Epidermal melanocyte (primary cell): ENCODE results near the gene GPATCH2L.
A peak's percentile ranks its signal among the peaks of the same experiment; 100 is the strongest.

ENCODE experiments used
- DNase-seq: peaks from one replicate; pipeline ENCODE4 v3.0.0; 2011; ENCODE audit warnings: low spot score; ENCODE audit not compliant: insufficient read length

The GPATCH2L gene

DNA sequence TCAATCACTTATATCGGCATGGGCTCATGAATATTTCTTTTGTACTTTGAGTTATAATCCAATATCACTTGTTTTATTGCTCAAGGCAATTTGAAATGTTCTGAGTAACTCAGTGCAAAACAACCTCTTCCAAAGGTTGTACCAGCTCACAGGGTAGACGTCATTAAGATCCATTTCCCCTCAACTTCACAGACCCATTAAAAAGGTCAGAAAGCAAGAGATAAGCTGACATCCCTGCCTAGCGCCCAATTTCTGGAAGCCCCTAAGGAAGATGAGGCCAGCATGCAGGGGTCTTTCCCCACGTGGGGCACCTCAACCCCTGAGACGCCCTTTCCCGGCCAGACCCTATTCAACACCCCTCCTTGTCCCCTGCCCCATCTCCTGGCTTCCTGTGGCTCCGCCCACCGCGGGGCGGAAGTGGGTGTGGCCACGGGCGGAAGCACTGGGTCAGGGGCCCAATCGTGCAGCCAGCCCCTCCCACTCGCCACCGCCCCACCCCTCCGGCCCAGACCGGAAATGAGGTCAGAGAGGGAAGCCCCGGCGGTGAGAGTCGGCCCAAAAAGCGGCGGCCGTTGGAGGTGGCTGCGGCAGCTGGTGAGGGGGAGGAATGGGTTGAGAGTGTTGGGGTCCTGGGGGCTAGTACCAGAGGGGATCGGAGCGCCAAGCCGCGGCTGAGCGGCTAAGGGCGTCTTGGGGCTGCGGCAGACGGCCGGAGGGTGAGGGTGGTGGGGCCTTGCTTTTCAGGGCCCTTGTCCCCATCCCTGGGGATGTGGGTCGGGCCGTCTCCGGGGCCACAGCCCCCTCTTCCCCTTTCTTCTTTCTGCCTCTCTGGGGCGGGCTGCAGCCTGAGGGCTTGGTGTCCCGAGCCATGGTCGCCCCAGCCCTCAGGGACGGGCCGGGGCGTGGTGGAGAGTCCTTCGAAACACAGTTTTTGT lies at the start of gene GPATCH2L:
GPATCH2L (plus strand) TSS at position 525 of the 935 bp plus-strand sequence. CDS start 2,442 bp downstream, outside the sequence.
- DNase-seq: peak; percentile 89

DNA sequence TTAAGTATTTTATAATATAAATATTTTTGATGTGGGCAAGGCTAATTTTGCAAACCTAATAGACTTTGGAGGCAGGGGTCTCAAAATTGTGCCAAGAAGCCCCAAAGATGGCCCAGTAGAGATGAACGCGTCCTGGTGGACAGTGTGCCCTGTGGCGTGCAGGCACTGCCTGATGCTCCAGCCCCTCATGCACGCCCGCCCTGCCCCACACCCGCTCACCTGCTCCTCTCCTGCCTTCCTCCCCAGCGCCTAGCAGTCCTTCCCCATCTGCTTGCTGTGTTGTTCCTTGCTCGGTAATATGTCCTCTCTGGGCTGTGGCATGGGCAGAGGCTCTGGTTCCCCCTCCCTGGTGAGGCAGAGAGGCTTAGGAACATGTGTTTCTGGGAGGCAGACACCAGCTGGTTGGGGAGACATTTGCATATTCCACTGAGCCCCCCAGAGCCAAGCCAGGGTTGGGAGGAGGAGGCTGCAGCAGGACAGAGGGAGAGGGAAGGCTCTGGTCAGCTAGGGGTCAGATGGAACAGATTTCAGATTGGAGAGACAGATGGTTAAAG lies 46.8 kb upstream of the GPATCH2L start:
- no peak for DNase-seq

DNA sequence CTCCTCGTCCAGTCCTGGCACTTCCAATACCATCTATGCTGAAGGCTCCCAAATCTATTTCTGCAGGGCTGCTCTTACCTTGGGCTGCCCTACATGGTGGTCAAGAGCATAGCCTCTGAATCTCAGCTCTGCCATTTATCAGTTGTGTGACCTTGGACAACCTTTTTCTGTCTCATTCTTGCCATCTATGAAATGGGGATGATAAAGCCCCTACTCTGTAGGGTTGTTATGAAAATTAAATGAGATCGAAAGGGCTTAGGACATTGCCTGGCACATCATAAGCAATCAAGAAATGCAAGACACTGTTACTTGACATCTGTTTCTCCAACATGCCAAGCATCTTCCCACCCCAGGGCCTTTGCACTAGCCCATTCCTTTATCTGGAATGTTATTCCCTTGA lies 45.5 kb upstream of the GPATCH2L start:
- DNase-seq: no peak

DNA sequence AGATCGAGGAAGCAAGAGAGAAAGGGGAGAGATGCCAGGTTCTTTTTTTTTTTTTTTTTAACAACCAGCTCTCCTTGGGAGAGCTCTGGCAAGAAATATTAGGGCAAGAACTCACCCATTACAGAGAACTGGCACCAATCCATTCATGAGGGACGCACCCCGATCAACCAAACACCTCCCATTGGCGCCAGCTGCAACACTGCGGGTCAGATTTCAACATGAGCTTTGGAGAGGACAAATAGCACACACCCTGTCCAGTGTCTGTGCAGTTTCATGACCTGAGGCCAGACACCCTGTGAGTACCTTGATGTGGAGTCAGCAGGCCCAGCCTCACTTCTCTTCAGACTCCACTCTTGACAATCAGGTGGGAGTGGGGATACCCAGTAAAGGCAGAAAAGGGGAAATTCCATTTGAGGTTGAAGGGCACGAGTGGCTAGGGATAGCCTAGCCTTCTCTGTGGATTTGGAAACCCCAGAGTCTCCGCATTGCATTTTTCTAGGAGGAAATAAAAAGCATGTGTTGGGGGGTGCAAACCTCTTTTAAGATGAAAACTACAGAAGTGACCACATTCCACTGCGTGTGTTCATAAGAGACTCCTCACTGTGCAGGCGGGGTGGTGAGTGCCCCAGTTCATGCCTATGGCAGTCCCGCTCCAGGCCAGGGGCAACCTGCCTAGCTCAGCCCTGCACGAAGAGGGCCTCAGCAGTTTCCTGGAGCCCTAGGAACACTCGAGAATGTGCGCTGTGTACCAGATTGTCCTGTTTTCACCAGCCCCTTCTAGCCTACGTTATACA lies 42.4 kb upstream of the GPATCH2L start:
- DNase-seq: no peak

DNA sequence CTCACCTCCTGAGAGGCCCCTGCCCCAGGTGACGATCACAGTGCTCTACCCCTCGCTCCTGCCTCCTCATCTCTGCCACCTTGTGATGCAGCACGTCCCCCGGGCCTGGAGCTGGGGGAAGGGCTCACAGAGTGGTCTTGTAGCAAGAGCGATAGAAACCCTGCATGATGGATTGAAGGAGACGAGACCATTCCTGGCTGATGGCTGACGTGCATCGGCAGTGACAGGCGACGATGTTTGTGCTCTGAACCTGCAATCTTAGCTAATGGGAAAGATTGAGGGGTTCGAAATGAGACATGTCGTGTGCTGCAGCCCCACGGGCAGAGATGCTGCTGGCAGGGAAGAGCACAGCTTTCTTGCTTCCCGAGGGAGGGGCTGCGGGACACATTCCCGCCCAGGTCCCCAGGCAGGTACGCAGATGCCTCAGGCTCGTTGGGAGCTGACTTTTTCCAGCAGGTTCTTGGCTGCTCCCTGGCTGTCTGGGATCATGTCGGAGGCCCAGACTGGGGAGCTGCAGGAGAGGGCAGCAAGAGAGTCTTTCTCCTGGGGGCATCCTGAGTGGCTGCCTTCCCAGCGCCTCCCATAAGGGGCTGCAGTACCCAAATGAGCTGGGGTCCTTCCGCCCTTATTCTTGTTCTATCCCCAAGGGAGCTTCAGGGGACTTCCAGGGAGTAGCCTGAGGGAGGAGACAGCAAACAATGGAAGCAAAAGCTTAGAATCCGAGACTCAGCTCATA lies 38.7 kb upstream of the GPATCH2L start:
- no peak for DNase-seq

DNA sequence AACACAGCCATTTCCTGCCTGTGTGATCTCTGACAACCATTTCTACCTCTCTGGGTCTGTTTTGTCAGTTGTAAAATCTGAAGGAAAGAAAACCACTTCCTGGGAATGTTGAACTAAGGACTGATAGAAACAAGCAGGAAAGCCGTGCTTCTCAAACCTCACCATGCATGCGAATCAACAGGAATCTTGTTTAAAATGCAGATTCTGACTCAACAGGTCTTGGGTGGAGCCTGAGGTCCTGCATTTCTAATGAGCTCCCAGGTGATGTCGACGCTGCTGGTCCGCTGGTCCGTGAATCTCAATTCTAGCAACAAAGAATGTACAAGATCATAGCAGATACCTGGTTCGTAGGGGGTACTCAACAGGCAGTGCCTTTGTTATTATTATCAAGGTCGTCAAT lies 38.0 kb upstream of the GPATCH2L start:
- DNase-seq: no peak

DNA sequence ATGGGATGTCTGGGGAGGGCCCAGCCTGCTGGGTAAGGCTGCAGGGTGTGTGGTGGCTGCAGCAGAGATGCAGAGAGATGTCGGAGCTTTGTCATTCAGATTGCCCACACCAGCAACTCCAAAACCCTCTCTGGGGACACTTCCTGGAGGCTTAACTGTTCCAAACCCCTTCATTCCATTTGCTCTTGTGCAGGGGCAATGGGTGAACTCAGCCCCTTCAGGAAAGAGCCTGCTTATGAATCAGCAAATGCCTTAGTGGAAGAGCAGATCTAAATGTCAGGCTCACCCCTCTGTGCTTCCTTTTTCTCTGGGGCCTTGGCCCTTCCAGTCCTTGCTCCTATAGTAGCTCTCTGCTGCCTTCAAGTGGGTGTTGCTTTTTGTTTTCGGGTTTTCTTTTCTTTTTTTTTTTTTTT lies 36.7 kb upstream of the GPATCH2L start:
- DNase-seq: no peak

DNA sequence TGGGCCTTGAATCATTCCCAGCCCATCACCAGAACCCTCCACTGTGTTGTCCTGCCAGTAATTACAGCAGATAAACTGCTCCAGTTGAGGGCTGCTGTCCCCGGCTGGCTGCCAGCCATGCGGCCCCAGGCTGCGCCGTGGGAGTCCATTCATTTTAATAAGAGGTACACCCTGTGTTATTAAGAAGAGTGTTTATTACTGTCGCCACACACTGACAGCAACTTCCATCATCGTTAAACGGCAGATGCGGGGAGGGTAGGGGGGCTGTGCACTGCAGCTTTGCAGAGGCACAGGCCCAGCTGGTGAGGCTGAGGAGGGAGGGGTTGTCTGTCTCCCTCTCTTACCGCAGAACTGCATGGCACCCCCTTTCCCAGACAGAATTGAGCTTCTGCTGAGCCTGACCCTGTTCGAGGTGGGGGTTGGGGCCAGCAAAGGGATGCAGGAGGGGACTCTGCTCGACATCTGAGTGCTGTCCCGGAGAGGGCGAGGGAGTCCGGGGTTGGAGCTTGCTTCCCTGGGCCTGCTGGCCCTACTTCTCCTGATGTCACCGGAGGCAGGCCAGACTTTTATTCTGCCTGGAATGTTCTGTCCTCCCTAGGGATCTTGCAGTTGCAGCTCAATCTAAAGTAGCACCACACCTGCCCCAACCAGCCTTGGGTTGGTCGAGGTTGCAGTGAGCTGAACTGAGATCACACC lies 33.8 kb upstream of the GPATCH2L start:
- DNase-seq: no peak

DNA sequence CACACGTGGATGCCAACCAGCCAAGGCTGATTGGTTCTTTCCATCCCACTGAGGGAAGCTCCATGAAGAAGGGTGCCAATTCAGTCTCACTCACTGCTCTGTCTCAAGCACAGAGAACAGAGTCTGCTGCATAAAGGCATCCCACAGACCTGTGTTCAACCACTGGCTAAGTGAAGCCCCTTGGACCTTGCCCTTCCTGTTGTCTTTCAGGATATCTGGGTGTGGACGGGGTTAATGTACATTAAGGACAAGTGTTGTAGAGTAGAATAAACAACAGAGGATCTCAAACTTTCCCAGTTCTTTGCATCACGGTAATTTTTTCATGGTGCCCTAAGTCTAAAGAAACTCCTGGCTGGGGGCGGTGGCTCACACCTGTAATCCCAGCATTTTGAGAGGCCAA lies 33.1 kb upstream of the GPATCH2L start:
- DNase-seq: no peak

DNA sequence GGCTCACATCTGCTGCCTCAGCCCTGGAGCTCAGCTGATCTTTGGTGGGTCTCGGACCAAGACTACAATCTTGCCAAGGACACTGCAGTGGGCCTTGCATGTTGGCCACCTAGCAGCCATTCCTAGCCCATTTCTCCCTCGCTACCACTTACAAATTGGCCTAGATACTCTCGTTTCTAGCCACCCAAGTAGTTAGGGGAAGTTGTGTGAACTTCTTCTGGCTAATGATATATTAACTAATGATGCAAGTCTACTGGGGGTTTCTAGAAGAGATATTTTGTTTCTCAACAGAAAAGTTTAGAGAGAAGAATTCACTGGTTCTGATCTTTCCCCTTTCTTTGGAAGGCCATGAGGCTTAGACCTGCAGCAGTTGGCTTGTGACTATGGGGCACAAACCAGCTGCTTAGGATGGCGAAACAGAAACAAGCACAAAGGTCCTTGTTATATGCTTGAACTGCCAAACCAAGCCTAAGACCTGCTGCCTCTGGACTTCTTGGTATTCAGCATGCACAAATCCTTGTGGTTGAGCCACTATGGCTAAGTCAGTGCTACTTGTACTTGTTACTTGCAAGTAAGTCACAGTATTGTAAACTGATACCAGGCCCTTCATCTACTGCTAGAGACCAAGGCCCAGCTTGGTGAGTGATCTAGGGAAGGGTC lies 30.5 kb upstream of the GPATCH2L start:
- no peak for DNase-seq

DNA sequence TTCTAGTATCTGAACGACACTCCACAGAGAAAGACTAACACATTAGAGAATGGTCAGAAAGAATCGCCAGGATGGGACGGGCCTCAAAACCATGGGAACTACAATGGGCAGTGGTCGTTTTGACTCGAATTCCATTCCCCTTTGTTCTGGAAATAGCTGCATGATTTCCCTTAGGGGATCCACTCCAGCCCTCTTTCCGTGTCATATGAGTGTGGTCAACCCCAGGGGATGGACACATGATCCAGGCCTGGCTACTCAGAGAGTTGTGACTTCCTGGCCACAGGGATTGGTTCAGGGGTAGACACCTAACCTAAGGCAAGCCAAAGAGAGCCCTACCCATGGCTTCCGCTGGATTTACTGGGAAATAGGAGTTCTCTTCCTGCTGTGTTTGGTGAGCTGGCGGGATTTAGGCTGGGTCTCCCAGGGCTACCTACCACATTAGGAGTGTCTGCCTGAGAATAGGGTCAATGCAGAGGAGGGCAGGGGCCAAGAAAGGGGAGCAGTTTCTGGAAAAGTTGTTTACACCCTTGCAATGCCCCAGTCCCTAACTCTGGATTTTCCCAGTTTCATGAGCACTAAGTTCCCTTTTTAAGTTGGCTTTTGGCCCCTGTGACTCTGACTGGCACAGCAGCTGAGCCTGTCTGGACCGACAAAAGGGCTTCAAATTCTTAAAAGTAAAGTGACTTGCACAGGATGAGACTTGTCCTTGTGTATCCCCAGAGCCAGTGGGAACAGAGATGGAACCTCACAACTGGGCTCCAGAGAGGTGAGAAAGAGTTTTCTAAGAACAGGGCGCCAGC lies 28.1 kb upstream of the GPATCH2L start:
- DNase-seq: no peak

DNA sequence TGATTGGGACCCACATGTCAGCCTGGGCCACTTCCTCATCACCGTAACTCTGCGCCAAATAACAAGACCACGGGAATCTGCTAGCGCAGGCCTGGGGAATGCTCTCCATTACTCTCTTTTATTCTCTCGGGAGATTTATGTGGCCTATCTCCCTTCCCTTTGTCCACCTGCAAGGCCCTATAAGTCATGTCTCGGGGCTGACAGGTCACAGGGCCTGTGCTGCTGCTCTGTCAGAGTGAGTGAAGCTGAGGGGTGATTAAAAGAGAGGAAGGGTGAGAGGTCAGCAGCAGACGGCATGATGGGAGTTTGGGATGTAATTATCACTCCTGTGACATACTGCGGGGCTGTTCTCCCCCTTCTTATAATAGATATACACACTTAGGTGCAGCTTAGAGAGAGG lies 26.2 kb upstream of the GPATCH2L start:
- DNase-seq: no peak

DNA sequence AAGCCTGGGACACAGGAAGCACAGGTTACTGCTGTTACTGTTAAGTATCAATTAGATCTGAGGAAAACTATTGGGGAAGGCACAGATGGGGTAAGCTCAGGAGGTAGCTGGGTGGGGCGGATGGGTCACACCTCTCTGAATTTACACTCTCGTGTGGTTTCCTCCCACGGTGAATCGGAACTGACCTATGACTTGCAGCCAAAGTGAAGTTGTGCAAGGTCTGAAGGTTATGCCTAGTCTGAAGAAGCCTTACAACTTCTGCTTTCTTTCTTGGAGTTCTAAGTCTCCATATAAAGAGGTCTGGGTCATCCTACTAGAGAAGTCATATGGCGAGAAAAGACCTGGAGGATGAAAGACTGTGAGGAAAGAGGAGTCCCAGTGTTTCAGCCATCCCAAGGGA lies 25.6 kb upstream of the GPATCH2L start:
- no peak for DNase-seq

DNA sequence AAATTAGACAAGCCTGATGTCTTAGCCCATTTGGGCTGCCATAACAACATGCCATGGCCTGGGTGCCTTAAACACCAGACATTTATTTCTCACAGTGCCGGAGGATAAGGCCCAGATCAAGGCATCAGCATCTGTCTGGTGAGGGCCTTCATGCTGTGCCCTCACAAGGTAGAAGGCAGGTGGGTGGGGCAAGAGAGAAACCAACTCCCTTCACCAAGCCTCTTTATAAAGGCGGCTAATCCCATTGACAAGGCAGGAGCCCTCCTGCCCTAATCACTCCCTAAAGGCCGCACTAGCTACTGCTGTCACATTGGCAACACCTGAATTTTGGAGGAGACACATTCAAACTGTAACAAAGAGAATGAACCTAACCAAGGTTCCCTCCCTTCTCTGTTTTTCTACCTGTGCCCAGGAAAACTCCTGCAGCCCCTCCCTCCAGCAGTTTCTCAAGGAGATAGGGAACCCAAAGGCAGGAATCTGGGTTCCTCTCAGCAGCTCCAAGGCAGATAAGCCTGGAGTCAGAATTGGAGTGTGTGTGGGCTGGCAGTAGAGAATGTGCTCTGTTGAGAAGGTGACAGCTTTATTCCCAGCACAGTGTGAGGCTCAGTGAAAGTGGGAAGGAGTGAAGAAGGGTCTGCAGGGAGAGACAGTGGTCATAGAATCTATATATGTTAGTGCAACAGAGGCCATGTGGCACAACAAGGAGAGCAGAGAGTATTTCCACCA lies 21.7 kb upstream of the GPATCH2L start:
- no peak for DNase-seq

DNA sequence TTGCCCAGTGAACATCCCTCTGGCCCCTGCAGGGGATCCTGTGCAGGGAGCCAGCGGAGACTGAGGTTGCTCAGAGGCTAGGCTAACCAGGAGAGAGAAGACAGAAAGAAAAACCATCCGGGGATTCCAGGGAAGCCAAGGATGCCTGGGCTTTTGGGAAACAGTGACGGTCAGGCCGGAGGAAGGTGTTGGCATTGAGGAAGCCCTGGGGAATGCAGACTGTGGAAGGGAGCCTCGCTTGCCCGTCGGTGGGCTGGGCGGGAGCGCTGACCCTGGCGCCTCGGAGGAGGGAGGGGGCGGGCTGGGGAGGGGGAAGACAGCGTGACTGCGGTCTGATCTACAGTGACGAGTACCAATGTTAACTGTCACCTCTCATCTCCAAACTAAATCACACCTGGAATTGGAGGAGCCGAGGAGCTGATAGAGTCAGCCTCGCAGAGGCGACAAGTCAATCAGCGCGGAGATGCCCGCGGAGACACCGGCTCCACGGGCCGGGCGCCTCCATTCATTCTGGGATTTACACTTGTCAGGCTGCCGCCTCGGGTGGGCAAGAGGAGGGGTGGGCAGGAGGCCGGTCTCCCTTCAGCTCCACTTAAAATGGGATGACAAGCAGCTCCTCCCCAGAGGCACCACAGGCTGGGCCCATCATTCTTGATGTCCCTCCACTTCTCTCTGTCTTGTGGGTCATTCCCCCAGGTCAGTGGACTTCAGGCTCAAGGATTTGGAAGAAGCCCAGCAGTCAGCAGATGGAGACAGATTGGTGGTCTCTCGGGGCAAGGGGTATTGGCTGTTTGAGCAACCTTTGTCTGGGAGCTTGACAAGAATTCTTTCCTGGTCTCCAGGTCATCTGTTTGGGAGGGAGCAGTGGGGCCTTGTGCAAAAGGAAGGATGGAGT lies 20.4 kb upstream of the GPATCH2L start:
- DNase-seq: no peak

DNA sequence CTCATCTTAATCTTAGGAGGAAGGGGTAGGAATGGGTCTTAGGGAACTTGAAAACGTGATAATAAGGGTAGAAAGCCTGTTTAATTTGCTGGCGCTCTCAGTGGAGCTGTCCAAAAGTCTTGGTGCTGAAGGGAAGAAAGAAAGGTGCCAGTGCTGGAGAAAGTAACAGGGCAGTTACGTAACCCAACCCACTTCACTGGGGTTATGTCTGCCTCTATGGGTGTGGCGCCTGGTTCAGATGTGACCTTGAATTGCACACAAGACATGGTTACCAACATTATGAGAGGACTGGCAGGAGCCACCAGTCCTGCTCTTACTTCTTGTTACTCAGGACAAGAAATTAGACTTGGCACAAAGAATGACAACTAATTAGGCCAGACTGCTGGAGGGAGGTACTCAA lies 18.6 kb upstream of the GPATCH2L start:
- DNase-seq: peak; percentile 51

DNA sequence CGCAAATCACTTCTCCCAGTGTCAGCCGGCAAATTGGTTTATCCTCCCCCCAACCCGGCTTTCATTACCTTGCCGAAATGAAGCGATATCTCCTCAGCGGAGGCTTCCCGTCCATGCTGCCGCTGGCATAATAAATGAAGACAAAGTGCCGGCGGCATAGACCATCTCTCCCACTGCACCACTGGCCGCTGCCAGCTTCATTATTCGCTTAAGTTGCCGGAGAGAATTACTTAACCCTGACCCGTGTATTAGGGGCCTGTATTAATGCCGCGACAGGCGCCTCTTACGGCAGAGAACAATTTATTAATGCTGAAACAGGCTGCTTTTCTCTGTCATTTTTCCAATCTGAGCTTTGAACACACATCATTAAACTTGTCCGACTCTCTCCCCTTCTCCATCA lies 17.5 kb upstream of the GPATCH2L start:
- no peak for DNase-seq

DNA sequence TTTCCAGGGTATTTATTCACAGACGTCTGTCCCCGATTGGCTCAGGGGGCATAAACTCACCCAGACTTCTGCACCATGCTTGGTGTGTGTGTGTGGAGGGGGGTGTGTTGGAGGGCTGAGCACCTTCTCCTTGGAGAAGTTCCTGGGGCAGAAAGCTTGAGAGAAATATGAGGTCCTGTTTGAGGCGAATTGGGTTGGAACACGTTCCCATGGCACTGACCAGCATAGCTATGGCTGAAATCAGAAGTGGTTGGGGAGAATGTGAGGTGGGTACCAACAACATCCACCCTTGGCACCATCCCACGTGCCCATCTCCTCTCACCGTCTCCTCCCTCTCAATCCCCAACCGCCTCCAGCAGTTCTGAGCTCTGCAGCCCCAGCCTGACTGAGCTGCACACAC lies 16.0 kb upstream of the GPATCH2L start:
- no peak for DNase-seq
